Mucosa of gallbladder (tissue), 1 donor: ENCODE measurements around the gene GNL3. TPM values are rescaled to one million over a fixed set of nuclear protein-coding genes. Genes with fewer than 3 reads are reported as not detected.

ENCODE experiments used
- DNase-seq: peaks from one replicate; pipeline ENCODE4 v3.0.0-alpha.2; 2020; ENCODE audit warnings: low spot score
- total RNA-seq: library from RNA; stranded (reverse); gene quantifications from one replicate; pipeline ENCODE4 v1.2.1, GENCODE V29; 2021
- donor health status: DM: no; HTN: no; CAD: no.

The GNL3 gene
- total RNA-seq, 1 donor from 2014 or later = 29.4 TPM

GRCh38 chr3:52688266-52688665 is 2.4 kb downstream of the GNL3 start:
- DNase-seq = no peak

- DNase-seq = no peak
Observed at GRCh38 chr3:52689151-52689550, 3.3 kb downstream of the GNL3 start.

GRCh38 chr3:52690560-52690959 is 4.7 kb downstream of the GNL3 start:
- no peak for DNase-seq

GRCh38 chr3:52693071-52693470 is 7.2 kb downstream of the GNL3 start:
- DNase-seq = no peak

- no peak for DNase-seq
Observed at GRCh38 chr3:52694528-52695189, 8.8 kb downstream of the GNL3 start.

GRCh38 chr3:52695798-52696671 is 10.2 kb downstream of the GNL3 start:
- no peak for DNase-seq

- DNase-seq = no peak
Observed at GRCh38 chr3:52696830-52697631, 11.2 kb downstream of the GNL3 start.

GRCh38 chr3:52697632-52697965 is 11.8 kb downstream of the GNL3 start:
- no peak for DNase-seq

GRCh38 chr3:52703341-52703740 is 17.5 kb downstream of the GNL3 start:
- no peak for DNase-seq

- DNase-seq = no peak
Observed at GRCh38 chr3:52704611-52705437, 19.0 kb downstream of the GNL3 start.

- no peak for DNase-seq
Observed at GRCh38 chr3:52705438-52705687, 19.5 kb downstream of the GNL3 start.

GRCh38 chr3:52705688-52706686 is 20.2 kb downstream of the GNL3 start, which contains the start of the genes GLT8D1 and SPCS1:
Gene GLT8D1 (minus strand): TSS chr3:52705791. CDS start chr3:52700460, 5,331 bp downstream.
Gene SPCS1 (plus strand): TSS chr3:52706106. CDS start chr3:52706247, 141 bp downstream.
- DNase-seq = peak; percentile 82

GRCh38 chr3:52707585-52707984 is 21.8 kb downstream of the GNL3 start:
- DNase-seq = no peak

- no peak for DNase-seq
Observed at GRCh38 chr3:52710512-52710911, 24.7 kb downstream of the GNL3 start.

- no peak for DNase-seq
Observed at GRCh38 chr3:52712291-52713212, 26.7 kb downstream of the GNL3 start.

- peak; percentile 32 for DNase-seq
Observed at GRCh38 chr3:52714335-52715302, 28.8 kb downstream of the GNL3 start.

GRCh38 chr3:52715714-52716305 is 30.0 kb downstream of the GNL3 start:
- no peak for DNase-seq

- DNase-seq = no peak
Observed at GRCh38 chr3:52719618-52720017, 33.8 kb downstream of the GNL3 start.
